PFSK-1 (cell line): Measurements from ENCODE around the gene CAMKMT.

Source experiments
- REST ChIP-seq, 2 experiments: IDR thresholded peaks; 2 replicates each; pipeline versions ENCODE4 v1.6.1 to v1.8.0; 2011 to 2012; ENCODE audit warnings: low read depth in 2 of 2, low read length in 2 of 2, control low read depth in 1 of 2, inconsistent platforms in 1 of 2, mild to moderate bottlenecking in 1 of 2, moderate library complexity in 1 of 2; ENCODE audit not compliant: insufficient read depth in 1 of 2
- SIN3A ChIP-seq: IDR thresholded peaks from 2 replicates; pipeline ENCODE4 v1.6.1; 2012; ENCODE audit warnings: mild to moderate bottlenecking, low read length, moderate library complexity, borderline replicate concordance; ENCODE audit not compliant: insufficient read depth
- TAF1 ChIP-seq: IDR thresholded peaks from 2 replicates; pipeline ENCODE4 v1.6.1; 2012; ENCODE audit warnings: low read length, control low read depth, borderline replicate concordance; ENCODE audit not compliant: insufficient read depth

GRCh38 chr2:44464437-44464836 is 102.7 kb downstream of the CAMKMT start:
- no peak for TF ChIP-seq REST (IDR thresholded peaks at IDR 0.05; ENCODE audit: insufficient read depth in 1 of 2, low read depth in 2 of 2, low read length in 2 of 2)
- TF ChIP-seq TAF1, result no peak
- TF ChIP-seq SIN3A, result no peak
